Right ventricle myocardium superior (tissue), 1 donor: Measurements from ENCODE around the gene CIB2. TPM values are rescaled to one million over a fixed set of nuclear protein-coding genes. Genes with fewer than 3 reads are reported as not detected.

Source experiments
- ATAC-seq: fragments of 200-7000 bp; cut with Tn5 transposase; one replicate; pipeline ENCODE4 v1.9.1; 2020; ENCODE audit warnings: mild to moderate bottlenecking; ENCODE audit not compliant: poor library complexity
- DNase-seq: peaks from one replicate; pipeline ENCODE4 v3.0.0-alpha.2; 2020
- intact Hi-C: fragments of 100-400 bp; cut with DNase I; formaldehyde crosslinking; loops from one replicate; pipeline ENCODE4 v1.11.2; 2022
- total RNA-seq: library from RNA; stranded (reverse); fragmentation: NEBNext Ultra II Directional; extraction: Animal tissue kit (Norgen Biotek cat#: 25700); gene quantifications from one replicate; pipeline ENCODE4 v1.2.1, GENCODE V29; 2021
- donor health status: DM: no; HTN: yes; CAD: no; lungs with severe emphysema.

Gene CIB2
- total RNA-seq, 1 donor from 2014 or later = 21.9 TPM

DNA sequence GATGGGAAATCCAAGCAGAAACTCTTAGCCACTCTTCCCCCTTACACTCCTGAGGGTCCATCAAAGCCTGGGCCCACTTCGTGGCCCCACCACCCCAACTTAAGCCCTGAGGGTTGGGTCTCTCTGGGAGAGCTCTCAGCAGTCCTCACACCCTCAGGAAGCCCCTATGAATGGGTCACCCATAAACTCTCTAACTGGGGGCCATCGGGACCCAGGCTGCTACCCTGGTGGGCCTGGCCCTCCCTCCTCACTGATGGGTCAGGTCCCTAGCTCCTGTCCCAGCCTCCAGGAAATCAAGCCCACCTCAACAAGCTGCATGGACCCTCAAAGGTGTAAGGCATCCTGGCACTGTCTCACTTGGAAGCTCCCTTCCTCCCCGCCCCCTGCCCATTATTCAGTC, 19.5 kb downstream of the CIB2 start:
- DNase-seq = no peak
- intact Hi-C loops = loop anchor here (2.0 to 10.0 kb wide), 3 partner anchors 86 to 313 kb away; no protein-coding TSS in a partner anchor
- no peak for ATAC-seq

DNA sequence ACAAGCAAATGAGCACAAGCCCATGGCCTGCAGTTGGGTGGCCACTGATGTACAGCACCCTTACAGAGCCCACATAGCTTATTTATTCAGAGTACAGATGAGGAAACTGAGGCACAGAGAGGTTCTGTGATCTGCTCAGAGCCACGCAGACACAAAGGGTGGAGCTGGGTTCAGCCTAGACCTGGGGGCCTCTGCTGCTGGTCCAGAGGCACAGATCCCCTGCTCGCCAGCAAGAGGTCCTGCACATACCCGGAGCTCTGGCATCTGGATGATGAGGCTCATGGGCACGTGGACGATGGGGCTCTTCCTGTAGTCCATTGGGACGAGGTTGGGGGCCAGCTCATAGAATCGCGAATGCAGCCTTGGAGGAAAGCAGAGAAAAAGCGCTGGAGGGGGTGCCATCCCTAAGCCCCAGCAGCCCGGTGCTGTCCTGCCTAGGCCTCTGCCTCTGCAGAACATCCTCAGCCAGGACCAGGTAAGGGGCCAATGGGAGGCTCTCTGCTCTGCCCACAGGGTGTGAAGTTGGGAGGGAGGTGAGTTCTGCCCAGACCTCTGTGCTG, 20.2 kb downstream of the CIB2 start:
- intact Hi-C loops = loop anchor here (5.0 to 10.0 kb wide), 2 partner anchors 86 to 314 kb away; no protein-coding TSS in a partner anchor
- ATAC-seq = no peak
- no peak for DNase-seq

DNA sequence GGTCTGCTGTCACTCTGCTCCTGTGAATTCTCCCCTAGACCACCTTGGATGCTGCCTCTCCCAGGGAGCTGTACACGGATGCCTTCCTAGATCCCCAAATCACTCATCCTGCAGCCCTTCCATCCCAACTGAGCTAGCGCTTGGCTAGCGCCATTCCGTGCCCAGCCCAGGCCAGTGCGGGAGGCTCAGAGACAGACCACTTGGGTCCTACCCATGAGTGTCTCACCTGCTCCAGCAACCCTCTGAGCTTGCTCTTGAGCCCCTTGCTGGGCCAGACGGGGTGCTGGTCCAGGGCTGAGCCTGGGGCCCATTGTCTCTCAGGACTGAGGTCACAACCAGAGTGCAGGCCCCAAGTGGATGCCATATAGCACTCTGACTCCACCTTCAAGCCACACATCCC, 21.1 kb downstream of the CIB2 start:
- intact Hi-C loops = loop anchor here (5.0 to 10.0 kb wide), 2 partner anchors 87 to 315 kb away; no protein-coding TSS in a partner anchor
- no peak for DNase-seq
- no peak for ATAC-seq

DNA sequence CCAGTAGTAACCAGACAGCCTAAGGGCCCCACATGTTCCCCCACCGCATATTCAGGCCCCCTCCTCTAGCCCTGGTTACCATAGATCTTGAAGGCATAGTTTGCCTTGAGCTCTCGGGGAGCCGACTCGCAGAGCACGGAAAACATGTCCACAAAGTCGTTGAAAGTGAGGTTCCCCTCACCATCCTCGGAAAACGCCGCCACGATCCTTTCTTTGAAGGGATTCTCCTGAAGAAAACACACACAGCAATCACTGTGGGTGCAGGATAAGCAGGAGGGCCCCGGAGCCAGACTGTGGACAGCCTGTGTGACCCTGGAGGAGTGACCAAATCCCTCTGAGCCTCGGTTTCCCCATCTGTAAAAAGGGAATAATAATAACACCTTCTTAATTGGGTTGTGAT, 22.1 kb downstream of the CIB2 start:
- intact Hi-C loops = loop anchor here (2.0 to 5.0 kb wide), 3 partner anchors 107 to 150 kb away; no protein-coding TSS in a partner anchor
- ATAC-seq = no peak
- no peak for DNase-seq

DNA sequence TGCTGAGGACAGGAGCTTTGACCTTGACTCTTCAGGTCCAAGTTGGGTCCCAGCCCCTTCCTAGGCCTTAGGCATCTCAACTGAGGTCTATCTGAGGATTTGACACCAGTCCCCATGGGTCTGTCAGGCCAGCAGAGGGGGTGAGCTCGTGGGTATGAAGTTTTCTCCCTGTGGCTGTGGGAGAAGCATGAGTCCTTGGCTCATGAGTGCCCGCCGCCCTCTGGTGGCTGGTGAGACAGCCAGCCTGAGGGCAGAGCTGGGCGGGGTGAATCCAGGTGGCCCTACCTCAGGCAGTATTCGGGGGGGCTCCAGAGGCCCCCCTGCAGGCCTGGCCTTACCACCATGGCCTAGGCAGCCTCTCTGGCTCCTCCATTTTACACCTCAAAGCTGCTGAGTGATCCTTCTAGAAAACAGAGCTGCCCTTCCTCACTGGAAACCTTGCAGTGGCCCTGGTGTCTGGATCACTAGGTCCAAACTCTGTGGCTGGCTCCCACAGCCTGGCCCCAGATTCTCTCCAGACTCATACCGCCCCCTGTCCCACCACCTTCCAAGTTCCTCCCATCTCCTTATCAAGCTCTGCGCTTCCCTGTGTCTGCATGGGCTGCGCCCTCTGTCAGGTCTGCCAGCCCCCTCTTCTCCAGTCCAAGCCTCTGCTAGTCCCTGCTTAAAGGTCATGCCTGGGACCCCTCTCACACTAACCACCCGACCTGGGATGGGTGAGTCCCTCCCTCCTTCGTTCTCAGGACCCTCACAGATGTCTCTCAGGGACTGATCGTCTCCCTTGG, 22.8 kb downstream of the CIB2 start:
- intact Hi-C loops = loop anchor here (2.0 to 5.0 kb wide), 3 partner anchors 106 to 150 kb away; no protein-coding TSS in a partner anchor
- peak; percentile 95 for ATAC-seq
- peak; percentile 92 for DNase-seq

DNA sequence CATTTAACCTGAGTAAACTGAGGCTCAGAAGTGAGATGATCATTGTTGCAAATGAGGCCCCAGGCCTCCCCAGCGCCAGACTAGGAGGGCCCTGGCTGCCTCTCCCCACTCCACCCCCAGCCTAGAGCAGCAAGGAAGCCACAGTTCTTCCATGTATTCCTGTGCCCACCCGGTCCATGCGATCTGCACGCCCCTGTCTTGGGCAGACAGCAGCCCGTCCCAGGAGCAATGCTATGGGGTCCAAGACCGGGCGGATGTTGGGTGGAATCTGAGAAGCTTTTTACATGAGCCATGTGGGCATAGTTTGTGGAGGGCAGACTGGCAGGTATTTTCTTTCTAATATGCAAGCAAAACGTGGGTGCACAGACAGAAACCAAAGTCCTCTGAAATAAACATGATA, 23.8 kb downstream of the CIB2 start:
- no peak for DNase-seq
- ATAC-seq = no peak
- intact Hi-C loops = loop anchor here (5.0 kb wide), 1 partner anchor 105 kb away; no protein-coding TSS in a partner anchor

DNA sequence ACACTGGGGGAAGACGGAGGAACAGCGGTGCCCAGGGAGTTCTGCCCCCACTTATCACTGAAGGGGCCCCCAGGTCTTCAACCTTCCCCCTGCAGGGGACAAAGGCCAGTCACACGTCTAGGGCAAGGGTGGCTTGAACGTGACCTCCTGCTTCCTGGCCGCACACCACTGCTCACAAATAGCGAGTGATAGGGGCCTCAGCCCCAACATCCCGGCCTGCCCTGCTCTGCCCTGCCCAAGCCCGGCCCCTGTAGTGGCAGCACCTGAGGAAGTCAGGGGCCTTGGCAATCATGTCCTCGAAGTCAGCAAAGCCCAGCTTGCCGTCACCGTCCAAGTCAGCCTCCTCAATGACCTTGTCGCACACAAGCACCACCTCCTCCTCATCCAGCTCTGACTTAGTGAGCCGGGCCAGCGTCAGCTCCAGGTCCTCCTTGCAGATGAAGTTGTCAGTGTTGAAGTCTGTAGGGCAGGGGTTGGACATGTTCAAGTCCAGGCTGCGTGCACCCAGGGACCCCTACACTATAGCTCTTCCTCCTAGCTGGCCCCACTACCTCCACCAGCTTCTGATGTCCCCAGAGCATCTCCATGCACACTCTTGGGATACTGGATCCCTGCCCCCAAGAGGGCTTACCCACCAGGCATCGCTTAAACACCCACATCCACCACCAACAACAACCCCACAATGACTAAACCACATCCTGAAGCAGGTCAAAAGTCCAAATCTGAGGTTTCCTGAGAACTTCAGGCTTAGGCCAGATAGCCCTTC, 25.6 kb downstream of the CIB2 start:
- intact Hi-C loops = loop anchor here (5.0 kb wide), 1 partner anchor 103 kb away; no protein-coding TSS in a partner anchor
- ATAC-seq = no peak
- DNase-seq = no peak

DNA sequence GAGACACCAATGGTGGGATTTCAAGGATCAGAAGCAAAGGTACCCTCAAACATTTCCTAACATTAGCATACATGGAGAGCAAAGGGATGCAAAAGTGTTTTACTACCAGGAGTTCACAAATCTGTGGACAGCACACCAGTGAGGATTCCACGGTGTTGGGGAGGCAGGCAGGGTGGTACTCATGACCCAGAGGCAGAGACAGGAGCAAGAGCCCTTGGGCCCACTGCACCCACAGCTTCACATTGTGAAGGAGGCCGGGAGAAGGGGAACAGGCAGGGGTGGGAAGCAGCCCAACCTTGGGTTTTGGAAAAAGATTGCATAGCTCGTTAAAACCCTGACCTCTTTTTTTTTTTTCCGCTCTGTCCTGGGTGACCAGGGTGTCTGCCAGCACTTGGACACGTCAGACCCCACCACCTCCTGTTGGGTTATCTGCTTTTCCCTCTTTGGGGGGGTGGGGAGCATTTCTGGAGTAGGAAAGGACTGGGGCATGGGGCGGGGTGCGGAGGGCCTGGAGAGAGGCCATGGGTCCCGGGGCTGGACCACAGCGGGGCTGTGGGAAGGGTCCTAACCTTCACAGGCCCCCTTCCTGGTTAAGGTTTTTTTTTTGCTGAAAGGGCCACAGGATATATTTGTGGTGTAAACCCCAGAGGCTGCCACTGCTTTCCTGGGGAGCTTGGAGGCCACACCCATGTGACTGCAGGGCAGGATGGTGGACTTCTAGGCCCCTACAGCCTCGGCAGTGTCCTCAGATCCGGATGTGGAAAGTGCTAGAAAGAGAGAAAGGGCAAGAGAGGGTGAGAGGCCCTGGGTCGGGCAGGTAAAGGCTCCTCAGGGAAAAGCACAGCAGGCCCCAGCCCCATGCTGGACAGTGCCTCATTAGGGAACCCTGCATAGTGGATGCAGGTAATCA, 26.4 kb downstream of the CIB2 start:
- ATAC-seq (no peak), DNase-seq (no peak)
- intact Hi-C loops = loop anchor here (5.0 kb wide), 1 partner anchor 103 kb away; no protein-coding TSS in a partner anchor

DNA sequence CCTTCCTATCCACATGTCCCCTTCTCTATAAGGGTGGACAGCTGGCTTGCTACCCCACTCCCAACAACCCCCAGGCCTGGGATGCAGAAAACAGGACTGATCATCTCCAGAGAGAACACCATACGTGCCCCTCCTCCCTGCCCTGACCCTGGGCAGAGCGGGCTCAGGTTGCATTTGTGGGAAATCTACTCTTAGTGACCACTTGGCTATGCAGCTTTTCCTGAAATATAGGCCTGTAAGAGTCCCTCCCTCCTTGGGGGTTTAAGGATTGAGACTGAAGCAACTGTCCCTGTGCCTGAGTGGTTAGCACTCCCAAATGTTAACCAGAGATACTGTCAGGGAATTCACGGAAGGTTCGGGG, 27.1 kb downstream of the CIB2 start:
- no peak for DNase-seq
- intact Hi-C loops = no loop called here
- no peak for ATAC-seq

DNA sequence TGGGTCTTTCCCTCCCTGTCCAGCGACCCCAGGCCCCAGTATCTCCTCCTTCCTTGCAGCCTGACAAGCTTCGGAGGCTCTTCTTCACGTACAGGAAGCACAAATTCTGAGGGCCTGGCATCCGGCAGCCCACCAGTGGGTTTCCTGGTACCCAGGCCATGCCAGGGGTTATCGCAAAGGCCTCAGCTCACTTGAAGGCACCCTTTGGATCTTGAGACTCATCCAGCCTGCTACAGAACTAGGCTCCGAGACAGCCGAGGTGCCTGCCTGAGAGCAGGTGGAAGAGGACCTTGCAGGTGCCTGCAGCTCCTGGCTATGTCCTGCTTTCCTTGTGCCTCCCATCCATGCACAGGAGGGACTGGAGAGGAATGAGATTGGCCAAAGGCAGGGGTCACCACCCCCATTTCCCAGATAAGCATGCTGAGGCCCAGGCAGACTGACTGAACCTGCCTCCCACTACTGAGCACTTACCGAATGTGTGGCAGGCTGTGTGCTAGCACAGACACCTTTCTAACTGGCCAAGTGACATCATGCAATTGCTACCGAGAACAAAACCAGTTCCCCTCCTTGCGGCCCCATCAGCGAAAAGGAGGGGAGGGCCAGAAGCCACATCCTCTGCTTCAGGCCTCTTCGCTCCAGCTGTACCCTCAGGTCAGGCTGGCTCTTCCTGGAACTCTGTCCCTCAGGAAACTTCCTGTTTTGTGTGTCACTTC, 27.7 kb downstream of the CIB2 start:
- ATAC-seq (peak; percentile 17), DNase-seq (no peak)
- intact Hi-C loops = no loop called here

DNA sequence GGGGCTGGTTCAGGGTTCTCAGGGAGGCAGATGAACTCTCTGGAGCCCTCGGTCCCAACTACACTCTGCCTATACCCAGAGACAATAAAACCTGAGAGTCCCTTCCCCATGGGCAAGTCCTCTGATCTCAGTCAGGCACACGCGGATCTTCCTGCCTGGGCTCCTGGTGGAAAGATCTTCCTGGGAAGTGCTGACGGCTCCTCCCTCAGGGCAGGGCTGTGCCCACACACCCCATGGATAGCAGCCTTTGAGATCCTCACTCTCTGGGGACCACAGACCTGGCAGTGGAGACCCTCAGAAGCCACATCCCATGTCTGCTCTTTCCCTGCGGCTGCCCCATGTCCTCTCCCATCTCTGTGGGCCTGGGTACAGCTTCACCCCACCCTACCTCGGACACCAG, 28.5 kb downstream of the CIB2 start:
- DNase-seq (no peak), ATAC-seq (no peak)
- intact Hi-C loops = no loop called here

DNA sequence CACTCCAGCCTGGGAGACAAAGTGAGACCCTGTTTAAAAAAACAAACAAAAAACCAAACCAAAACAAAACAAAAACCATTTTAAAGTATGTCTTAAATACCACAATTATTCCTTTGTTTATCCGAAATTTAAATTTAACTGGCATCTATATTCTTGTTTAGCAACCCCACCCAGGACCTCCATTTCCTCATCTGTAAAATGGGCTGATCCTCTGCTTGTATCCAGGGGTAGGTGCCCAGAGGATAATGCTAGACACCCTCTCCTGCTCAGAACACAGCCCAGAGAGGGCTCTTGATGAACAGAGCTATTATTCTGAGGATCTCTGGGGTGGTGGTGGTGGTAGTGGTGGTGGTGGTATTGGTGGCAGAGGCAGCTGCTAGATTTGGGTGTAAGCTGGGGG, 29.0 kb downstream of the CIB2 start:
- DNase-seq (no peak), ATAC-seq (no peak)
- intact Hi-C loops = no loop called here

DNA sequence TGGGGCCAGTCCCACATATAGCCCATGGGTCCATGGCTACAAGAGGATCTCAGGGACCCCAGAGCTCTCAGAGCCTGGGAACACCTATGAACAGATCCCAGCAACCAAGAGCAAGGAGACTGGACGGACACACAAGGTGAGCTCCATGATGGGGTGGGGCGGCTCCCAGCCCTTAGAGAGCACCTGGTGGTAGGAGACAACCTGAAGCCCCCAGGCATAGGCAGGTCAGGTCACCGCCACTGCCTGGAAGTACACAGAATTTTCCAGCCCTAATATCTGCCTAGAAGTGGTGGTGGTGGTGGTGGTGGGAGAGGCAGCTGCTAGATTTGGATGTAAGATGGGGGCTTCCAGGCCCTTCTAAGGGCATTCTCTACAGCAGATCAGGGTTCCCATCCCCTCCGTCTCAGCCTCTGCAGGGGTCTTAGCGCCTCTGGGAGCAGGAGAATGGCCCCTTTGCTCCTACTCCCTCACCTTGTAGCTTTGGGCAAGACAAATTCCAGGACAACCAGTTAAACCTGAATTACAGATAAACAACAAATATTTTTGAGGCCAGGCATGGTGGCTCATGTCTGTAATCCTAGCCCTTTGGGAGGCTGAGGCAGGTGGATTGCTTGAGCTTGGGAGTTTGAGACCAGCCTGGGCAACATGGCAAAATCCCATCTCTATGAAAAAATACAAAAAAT, 29.7 kb downstream of the CIB2 start:
- DNase-seq (no peak), ATAC-seq (no peak)
- intact Hi-C loops = no loop called here

DNA sequence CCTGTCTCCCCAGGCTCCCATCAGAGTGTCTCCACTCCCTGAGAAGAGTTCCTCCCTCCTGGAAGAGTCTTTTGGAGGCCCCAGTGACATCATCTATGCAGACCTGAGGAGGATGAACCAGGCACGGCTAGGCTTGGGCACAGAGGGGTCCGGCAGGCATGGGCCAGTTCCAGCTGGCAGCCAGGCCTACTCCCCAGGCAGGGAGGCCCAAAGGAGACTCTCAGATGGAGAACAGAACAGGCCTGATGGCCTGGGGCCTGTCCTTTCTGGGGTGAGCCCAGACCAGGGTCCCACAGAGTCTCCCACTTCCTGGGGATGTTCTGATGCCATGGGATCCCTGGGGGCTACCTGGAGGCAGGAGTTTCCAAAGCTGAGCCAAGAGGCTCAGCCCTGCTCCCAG, 30.4 kb downstream of the CIB2 start:
- intact Hi-C loops = no loop called here
- ATAC-seq (no peak), DNase-seq (no peak)

DNA sequence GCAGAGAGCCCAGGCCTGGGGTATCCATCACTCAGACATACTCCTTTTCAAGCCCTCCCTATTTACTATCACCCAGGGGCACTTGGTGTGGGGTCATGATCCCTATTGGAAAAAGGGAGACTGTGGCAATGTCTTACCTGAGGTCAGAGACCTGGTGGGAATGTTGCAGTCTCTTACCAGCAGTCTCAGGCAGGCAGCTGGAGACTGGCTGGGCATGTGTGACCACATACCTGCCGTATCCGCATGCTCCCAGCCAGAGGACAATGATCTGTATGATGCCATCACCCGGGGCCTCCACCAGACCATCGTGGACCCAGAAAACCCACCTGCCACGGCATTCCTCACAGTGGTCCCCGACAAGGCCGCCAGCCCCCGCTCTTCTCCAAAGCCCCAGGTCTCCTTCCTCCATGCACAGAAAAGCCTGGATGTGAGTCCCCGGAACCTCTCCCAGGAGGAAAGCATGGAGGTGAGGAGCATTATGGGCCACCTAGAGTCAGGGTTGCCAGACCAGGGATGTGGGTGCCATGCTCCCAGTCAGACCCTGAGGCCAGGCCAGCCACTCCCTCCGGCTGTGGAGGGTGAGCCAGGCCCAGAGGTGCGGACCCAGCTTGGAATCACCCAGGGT, 33.0 kb downstream of the CIB2 start:
- ATAC-seq = no peak
- intact Hi-C loops = no loop called here
- DNase-seq = no peak

DNA sequence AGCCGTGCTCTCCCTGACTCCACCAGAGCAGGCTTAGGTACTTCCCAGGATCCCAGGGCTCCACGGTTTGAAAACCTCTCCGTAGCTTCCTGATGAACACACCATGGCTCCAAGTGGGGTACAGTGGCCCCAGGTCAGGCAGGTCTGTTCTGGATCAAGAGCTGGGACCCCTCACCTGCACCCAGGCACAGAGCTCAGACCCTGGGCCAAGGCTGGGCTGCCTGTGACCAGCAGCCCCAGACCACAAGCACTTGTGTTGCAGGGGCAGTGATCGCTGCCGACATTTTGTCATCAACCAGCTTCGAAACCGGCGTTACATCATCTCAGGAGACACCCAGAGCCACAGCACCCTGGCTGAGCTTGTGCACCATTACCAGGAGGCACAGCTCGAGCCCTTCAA, 33.6 kb downstream of the CIB2 start:
- intact Hi-C loops = no loop called here
- DNase-seq = no peak
- ATAC-seq = no peak
